Adrenal gland (tissue), 5 donors: ENCODE measurements around the gene TUBA4B.

Experiments used
- CTCF ChIP-seq, 6 experiments: fragments of 450-650 bp in 4 of 6; fragments of 200-600 bp in 2 of 6; sonication (generic) in 1 of 6; IDR thresholded peaks; 1 replicate in 5 of 6; 2 replicates in 1 of 6; pipeline versions ENCODE4 v1.5.1 to v1.8.0; 2016 to 2021; ENCODE audit warnings: antibody characterized with exemption in 6 of 6, mild to moderate bottlenecking in 2 of 6, moderate library complexity in 1 of 6
- POLR2A ChIP-seq, 2 donors: fragments of 450-650 bp; IDR thresholded peaks; one replicate each; pipeline ENCODE4 v1.6.1; 2017; ENCODE audit warnings: antibody characterized with exemption in 2 of 2, mild to moderate bottlenecking in 2 of 2, moderate library complexity in 1 of 2
- donor health status: DM: no; HTN: no; CAD: no.

GRCh38 chr2:219290381-219291171 lies 37.5 kb downstream of the TUBA4B start:
- TF ChIP-seq CTCF (IDR thresholded peaks at IDR 0.05), result no peak
- no peak for TF ChIP-seq POLR2A (IDR thresholded peaks at IDR 0.05)
